HG02678 (cell line): ENCODE data around the gene BPIFB2.
"Not testable (repeated sequence)": the region's sequence is repeated elsewhere in the genome, so short reads cannot be mapped to it uniquely, and the experiment has no call there.

ENCODE experiments used
- ATAC-seq: cut with Tn5 transposase; IDR thresholded peaks from one replicate; pipeline ENCODE4 v1.9.1; 2021; ENCODE audit warnings: mild to moderate bottlenecking, moderate library complexity; ENCODE audit not compliant: unreplicated experiment

The BPIFB2 gene

DNA sequence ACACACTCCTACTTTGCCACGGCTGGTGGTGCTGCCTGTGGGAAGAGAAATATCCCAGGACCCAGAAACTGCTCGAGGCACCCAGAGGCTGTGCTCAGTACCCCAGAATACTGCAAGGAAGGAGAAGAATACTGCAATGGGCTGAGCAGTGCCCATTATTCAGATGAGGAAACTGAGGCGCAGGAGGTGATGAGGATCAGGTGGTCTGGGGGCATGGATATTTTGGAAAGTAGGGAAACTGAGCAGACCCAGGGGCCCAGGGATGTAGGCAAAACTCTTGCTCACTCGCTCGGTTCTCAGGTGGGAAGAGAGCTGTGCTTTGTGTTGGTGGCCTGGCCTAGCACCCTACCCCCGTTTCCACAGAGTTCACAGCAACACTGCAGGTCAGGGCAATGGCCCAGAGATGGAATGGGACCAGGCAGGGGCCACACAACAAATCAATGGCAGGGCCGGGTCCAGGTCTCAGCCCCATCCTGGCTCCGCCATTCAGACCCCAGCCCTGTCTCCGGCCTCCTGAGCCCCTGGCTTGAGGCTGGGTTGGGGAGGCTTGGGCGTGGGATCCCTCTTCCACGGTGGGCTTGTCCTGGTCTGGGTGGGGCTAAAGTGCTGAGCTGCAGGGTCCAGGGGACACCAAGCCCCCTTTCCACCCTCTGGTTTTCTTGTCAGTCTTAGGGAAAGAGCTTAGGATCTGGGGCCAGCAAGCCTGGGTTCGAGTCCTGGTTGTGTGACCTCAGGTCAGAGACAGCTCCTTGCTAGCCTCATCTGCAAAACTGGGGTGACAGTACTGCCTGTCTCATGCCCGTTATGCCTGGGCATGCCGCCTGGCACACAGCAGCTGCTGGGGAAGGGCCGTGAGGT, 37.2 kb upstream of the BPIFB2 start:
- ATAC-seq, result no peak

DNA sequence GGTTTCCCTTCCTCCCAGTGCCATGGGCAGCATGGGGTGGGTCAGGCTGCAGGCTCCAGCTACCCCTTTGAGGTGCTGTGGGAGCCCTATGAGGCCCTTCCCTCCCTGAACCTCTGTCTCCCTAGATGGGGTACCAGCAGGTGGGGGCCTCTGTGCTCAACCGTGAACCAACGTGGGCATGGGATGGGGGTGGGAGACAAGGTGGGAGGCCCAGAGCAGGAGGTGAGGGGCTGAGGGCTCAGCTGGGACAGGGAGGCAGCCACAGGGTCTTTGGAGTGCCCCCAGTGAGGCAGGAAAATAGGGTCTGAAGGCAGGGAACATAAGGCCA, 36.6 kb upstream of the BPIFB2 start:
- ATAC-seq, result no peak

- peak; percentile 28 for ATAC-seq
Measured at GRCh38 chr20:32971703-32972161, 35.8 kb upstream of the BPIFB2 start.

DNA sequence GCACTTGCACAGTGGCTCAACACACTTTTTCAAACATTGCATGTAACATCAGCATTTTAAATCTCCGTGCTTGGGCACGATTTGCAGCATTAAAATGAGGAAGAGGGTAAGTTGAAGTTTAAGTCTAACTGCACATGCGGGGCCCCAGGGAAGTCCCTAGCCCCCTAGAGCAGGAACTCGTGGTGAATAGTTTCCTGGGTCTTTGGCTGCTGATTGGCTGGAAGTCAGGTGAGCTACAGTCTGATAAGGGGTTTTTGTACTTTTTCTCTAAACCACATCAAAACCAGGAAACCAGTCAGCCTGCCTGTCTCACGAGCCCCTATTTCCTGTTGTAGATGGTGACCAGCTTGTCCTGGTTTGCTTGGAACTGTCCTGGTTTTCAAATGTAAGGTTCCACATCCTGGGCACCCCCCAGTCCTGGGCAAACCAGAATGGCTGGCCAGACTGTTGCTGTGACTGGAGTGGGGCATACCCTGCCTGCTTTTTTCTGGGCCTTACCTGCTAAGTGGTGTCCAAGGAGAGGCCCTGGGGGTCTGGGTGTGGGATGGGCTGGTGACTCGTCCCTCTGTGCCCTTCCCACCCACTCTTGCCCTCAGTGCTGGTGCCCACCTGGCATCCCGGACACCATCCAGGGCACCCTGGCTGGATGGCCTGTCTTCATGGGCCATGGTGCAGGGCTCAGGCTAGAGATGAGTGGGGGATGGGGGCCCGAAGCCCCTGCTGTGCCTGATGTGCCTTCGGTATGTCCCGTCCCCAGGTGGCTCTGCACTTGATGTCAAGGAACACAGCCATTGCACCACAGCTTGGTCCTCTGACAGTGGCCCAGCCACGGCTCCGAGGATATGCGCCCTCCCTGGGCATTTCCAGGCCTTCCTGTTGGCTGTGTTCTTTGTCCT, 35.1 kb upstream of the BPIFB2 start:
- ATAC-seq, result peak; percentile 86

- ATAC-seq, result no peak
Measured at GRCh38 chr20:32973077-32973717, 34.3 kb upstream of the BPIFB2 start.

DNA sequence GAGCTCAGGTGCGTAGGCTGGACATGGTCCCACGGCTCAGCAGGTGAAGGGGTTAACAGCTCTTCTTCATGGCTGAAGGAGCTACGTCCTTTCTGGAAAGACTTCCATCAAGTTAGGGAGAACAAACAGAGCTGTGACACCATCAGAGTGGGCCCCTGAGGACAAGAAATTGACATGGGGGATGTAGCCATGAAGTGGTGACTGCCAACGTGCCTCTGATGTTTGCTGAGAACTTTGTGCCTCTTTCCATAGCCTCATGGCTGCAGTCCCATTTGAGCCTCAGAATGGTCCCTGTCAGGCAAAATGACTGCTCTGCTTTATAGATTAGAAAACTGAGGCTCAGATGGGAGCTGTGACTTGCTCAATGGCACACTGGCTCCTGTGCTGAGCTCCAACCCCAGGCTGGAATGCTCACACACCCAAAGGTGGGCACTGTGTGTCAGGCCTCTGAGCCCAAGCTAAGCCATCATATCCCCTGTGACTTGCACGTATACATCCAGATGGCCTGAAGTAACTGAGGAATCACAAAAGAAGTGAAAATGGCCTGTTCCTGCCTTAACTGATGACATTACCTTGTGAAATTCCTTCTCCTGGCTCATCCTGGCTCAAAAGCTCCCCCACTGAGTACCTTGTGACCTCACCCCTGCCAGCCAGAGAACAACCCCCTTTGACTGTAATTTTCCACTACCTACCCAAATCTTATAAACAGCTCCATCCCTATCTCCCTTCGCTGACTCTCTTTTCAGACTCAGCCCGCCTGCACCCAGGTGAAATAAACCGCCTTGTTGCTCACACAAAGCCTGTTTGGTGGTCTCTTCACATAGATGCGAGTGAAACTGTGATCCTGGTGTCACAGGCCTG, 33.1 kb upstream of the BPIFB2 start:
- not testable (repeated sequence) for ATAC-seq

DNA sequence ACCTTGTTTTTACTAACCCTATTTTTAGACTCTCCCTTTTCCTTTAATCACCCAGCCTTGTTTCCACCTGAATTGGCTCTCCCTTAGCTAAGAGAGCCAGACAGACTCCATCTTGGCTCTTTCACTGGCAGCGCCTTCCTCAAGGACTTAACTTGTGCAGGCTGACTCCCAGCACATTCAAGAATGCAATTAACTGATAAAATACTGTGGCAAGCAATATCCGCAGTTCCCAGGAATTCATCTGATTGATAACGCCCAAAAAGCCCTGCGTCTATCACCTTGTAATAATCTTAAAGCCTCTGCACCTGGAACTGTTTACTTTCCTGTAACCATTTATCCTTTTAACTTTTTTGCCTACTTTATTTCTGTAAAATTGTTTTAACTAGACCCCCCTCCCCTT, 32.4 kb upstream of the BPIFB2 start:
- not testable (repeated sequence) for ATAC-seq

- no peak for ATAC-seq
Measured at GRCh38 chr20:32975698-32976674, 31.5 kb upstream of the BPIFB2 start.

DNA sequence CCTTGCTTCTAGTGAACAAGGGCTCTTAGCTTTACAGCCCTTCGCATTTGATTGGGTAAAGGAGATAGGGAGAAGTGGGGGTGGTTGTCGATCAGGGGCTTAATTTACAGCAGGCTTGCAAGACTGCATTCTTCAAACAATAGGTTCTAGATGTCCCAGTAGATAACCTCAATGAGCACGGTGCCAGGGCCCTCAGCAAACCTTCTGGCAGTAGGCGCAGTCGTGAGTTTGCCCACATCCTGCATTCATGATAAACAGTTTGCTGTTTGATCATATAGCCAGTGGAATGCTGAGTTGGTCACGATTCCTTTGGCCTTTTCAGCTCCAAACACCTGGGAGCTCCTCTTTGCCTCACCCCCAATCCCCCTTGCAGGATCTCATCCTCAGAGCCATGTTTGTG, 30.8 kb upstream of the BPIFB2 start:
- ATAC-seq, result no peak

GRCh38 chr20:32977281-32978008, 30.1 kb upstream of the BPIFB2 start:
- no peak for ATAC-seq

DNA sequence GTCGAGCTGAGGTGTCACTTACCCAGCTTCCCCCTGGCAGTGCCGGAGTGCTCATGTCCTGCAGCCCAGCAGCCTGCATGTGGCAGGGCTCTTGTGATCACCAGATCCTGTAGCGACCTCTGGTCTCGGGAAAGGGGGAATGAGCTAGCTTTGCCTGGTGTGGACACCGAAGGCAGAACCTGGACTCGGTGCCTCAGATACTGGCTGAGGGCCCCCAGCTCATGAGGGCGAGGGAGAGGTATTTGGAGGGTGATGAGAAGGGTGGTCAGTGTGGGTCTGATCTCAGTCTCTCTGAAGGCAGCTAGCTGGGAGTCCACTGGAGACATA, 29.5 kb upstream of the BPIFB2 start:
- no peak for ATAC-seq

DNA sequence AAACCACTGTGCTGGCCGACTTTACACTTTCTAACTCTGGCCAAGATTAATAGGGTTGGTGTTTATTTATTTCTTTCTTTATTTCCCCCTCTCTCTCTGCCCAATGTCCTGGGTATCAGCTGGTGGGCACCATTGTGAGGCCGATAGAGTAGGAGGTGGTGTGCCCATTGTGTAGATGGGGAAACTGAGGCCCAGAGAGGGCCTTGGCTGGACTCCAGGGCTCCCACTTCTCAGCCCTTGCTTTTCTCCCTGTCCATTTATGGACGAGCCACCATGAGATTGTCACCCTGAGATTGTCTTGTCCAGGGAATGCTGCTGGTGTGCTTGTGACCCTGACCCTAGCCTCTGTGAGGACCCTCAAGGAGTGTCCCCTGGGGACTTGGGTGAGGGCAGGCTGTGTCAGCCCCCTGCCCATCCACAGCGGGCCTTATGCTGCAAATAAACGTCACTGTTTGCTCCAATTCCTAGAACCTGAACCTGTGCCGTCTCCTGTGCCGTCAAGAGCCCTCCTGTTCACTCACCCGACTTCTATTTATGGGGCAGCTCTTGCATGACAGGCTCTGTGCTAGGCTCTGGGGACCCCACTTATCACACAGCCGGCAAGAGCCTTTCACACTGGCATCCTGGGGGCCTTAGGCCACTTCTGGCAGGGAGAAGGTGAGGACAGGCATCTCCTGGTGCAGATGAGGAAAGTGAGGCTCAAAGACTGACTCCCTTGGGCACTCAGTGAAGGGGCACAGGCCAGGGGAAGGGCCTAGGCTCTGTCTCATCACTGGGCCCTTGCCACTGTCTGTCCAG, 28.1 kb upstream of the BPIFB2 start:
- ATAC-seq, result no peak

GRCh38 chr20:32980131-32980941, 27.2 kb upstream of the BPIFB2 start:
- no peak for ATAC-seq

- no peak for ATAC-seq
Measured at GRCh38 chr20:32980990-32981389, 26.5 kb upstream of the BPIFB2 start.

GRCh38 chr20:32982617-32983458, 24.7 kb upstream of the BPIFB2 start:
- ATAC-seq, result no peak

- ATAC-seq, result no peak
Measured at GRCh38 chr20:32983459-32984112, 23.9 kb upstream of the BPIFB2 start.
